HepG2 (cell line): ENCODE measurements around the gene PALM2AKAP2. TPM values are rescaled to one million over a fixed set of nuclear protein-coding genes. Genes with fewer than 3 reads are reported as not detected.

Source experiments
- ATAC-seq: fragments of 200-7000 bp; cut with Tn5 transposase; 3 replicates; pipeline ENCODE4 v1.9.1; 2020; ENCODE audit warnings: mild to moderate bottlenecking, moderate library complexity
- BruUV-seq: library from RNA; stranded (reverse); fragments of 400-500 nt; replicated peaks from 2 replicates; lab custom pipeline; 2021; lab: Mats Ljungman, UMichigan
- CTCF ChIA-PET: fragments of 300-600 bp; formaldehyde crosslinking; extraction: SDS; loops from one replicate; lab custom pipeline; 2021; ENCODE audit warnings: low total read pairs, inconsistent platforms, low intra/inter-chr PET ratio; lab: Yijun Ruan, JAX
- POLR2A ChIA-PET: fragments of 350-600 bp; sonication (Branson Sonifier 250); formaldehyde crosslinking; loops from one replicate; lab custom pipeline; 2020; ENCODE audit warnings: antibody characterized with exemption, inconsistent platforms; lab: Yijun Ruan, JAX
- DNase-seq: peaks from one replicate; pipeline ENCODE4 v3.0.0-alpha.2; 2015; ENCODE audit warnings: low spot score
- FAIRE-seq: peaks from 3 replicates; lab custom pipeline; 2011; peaks lifted over from hg19 to GRCh38; lab: Jason Lieb, UNC
- H2AFZ ChIP-seq: one replicate; pipeline ENCODE4 v1.6.1; 2011; ENCODE audit warnings: low read length, inconsistent platforms
- H3K27ac ChIP-seq: fragments of 300-600 bp; 3 replicates; pipeline ENCODE4 v1.8.0; 2011; ENCODE audit warnings: mixed run types, mild to moderate bottlenecking, mixed read lengths, low read length, inconsistent platforms; ENCODE audit not compliant: insufficient read depth; ENCODE audit errors: extremely low read length
- H3K27me3 ChIP-seq, 2 experiments: fragments of 200-600 bp in 1 of 2; 2 replicates in 1 of 2; 3 replicates in 1 of 2; pipeline versions ENCODE4 v1.6.0 to v1.8.0; 2011; ENCODE audit warnings: low read length in 2 of 2, mild to moderate bottlenecking in 2 of 2, moderate library complexity in 2 of 2, inconsistent platforms in 1 of 2; ENCODE audit not compliant: insufficient read depth in 2 of 2, control insufficient read depth in 1 of 2
- H3K36me3 ChIP-seq, 2 experiments: fragments of 200-600 bp in 1 of 2; replicated peaks in 1 of 2; 2 replicates in 1 of 2; 3 replicates in 1 of 2; pipeline versions ENCODE4 v1.5.1 to v1.8.0; 2011; ENCODE audit warnings: low read length in 2 of 2, inconsistent platforms in 1 of 2; ENCODE audit not compliant: insufficient read depth in 2 of 2, control insufficient read depth in 1 of 2
- H3K4me1 ChIP-seq: 2 replicates; pipeline ENCODE4 v1.5.1; 2012; ENCODE audit warnings: low read length, inconsistent platforms; ENCODE audit not compliant: insufficient read depth
- H3K4me2 ChIP-seq: 2 replicates; pipeline ENCODE4 v1.6.0; 2011; ENCODE audit warnings: low read depth, low read length, inconsistent platforms
- H3K4me3 ChIP-seq, 3 experiments: fragments of 200-600 bp in 1 of 3; sonication (generic), shearing (Covaris generic) in 1 of 3; replicated peaks in 1 of 3; 2 replicates each; pipeline ENCODE4 v1.5.1; 2011 to 2016; ENCODE audit warnings: low read length in 3 of 3, inconsistent platforms in 2 of 3, low read depth in 2 of 3, mild to moderate bottlenecking in 2 of 3, control low read depth in 1 of 3, mixed read lengths in 1 of 3; ENCODE audit not compliant: insufficient read depth in 1 of 3
- H3K79me2 ChIP-seq: one replicate; pipeline ENCODE4 v1.6.1; 2011; ENCODE audit warnings: low read length, inconsistent platforms; ENCODE audit not compliant: insufficient read depth
- H3K9ac ChIP-seq: 2 replicates; pipeline ENCODE4 v1.6.0; 2011; ENCODE audit warnings: mild to moderate bottlenecking, low read depth, low read length, inconsistent platforms; ENCODE audit not compliant: insufficient read depth
- H3K9me3 ChIP-seq: 2 replicates; pipeline ENCODE4 v1.5.1; 2012; ENCODE audit warnings: mild to moderate bottlenecking, low read length
- H4K20me1 ChIP-seq: 2 replicates; pipeline ENCODE4 v1.6.0; 2011; ENCODE audit warnings: inconsistent platforms, mild to moderate bottlenecking, low read length, moderate library complexity; ENCODE audit not compliant: insufficient read depth
- CEBPB ChIP-seq: IDR thresholded peaks from 2 replicates; pipeline ENCODE4 v1.6.1; 2011; ENCODE audit warnings: low read depth, low read length, improper control_type of control experiment, borderline replicate concordance
- FOXA3 ChIP-seq: IDR thresholded peaks from 2 replicates; pipeline ENCODE4 v1.6.1; 2016; ENCODE audit warnings: missing genetic modification reagents, missing compliant biosample characterization
- GLMP ChIP-seq: sonication (generic); formaldehyde crosslinking; IDR thresholded peaks from 2 replicates; pipeline ENCODE4 v1.9.0; 2021; ENCODE audit warnings: missing genetic modification reagents, mild to moderate bottlenecking, borderline replicate concordance
- MIXL1 ChIP-seq: IDR thresholded peaks from 2 replicates; pipeline ENCODE4 v1.6.1; 2016
- MXD4 ChIP-seq: IDR thresholded peaks from 2 replicates; pipeline ENCODE4 v1.6.1; 2016; ENCODE audit warnings: mild to moderate bottlenecking, missing biosample characterization, missing genetic modification reagents
- REL ChIP-seq: sonication (generic); formaldehyde crosslinking; conservative IDR thresholded peaks from 2 replicates; pipeline ENCODE4 v1.8.0; 2022; ENCODE audit warnings: mild to moderate bottlenecking, missing genetic modification reagents, moderate library complexity
- RXRB ChIP-seq: IDR thresholded peaks from 2 replicates; pipeline ENCODE4 v1.6.1; 2016; ENCODE audit warnings: borderline replicate concordance, missing genetic modification reagents, missing compliant biosample characterization
- TCF7 ChIP-seq: sonication (generic); IDR thresholded peaks from 2 replicates; pipeline ENCODE4 v1.6.1; 2016; ENCODE audit warnings: antibody characterized with exemption, low read depth
- ZFP36 ChIP-seq: fragments of 150-350 bp; IDR thresholded peaks from 2 replicates; pipeline ENCODE4 v1.6.1; 2018; ENCODE audit warnings: borderline replicate concordance, low read length, low read depth; ENCODE audit not compliant: partially characterized antibody
- ZNF24 ChIP-seq: fragments of 450-650 bp; IDR thresholded peaks from 2 replicates; pipeline ENCODE4 v1.6.1; 2017; ENCODE audit warnings: antibody characterized with exemption, mild to moderate bottlenecking
- ZNF3 ChIP-seq: IDR thresholded peaks from 2 replicates; pipeline ENCODE4 v1.7.0; 2017; ENCODE audit warnings: inconsistent platforms
- WGBS: methylation state at CpG from one replicate; pipeline ENCODE4 v1.1.6; 2017; ENCODE audit warnings: low lambda C conversion rate; 5-methylcytosine and 5-hydroxymethylcytosine counted together
- in situ Hi-C: cut with HindIII; loops from 2 replicates; pipeline ENCODE4 v1.10.0; 2017; ENCODE audit warnings: low pct_unique_long_range_greater_than_20kb; ENCODE audit not compliant: extremely low pct_ligation_motif_present
- intact Hi-C: fragments of 100-400 bp; cut with micrococcal nuclease; formaldehyde crosslinking; loops from one replicate; pipeline ENCODE4 v1.10.0; 2022; ENCODE audit not compliant: unreplicated experiment
- polyA plus RNA-seq, 8 experiments: library from polyadenylated mRNA; depleted of rRNA in 3 of 8; stranded (reverse) in 7 of 8; unstranded in 1 of 8; fragments of >200 nt; fragmentation: Illumina TruSeq in 4 of 8; extraction: Trizol in 4 of 8; gene quantifications; 2 replicates each; pipeline versions ENCODE4 v1.2.1 to v1.2.3, GENCODE V29; 2011 to 2016; ENCODE audit warnings: low read depth in 4 of 8, missing spikeins in 1 of 8, mixed read lengths in 1 of 8; ENCODE audit not compliant: insufficient read depth in 1 of 8
- total RNA-seq, 5 experiments: library from RNA; depleted of rRNA; stranded (reverse); fragments of >200 nt; fragmentation: Illumina TruSeq; extraction: Trizol; gene quantifications; 2 replicates each; pipeline ENCODE4 v1.2.3, GENCODE V29; 2016; ENCODE audit warnings: low read depth in 1 of 5

The PALM2AKAP2 gene
- total and polyA plus RNA-seq, 2 of the 13 experiments (the other 11 are each of a cell fraction or from before 2014, with no cell fraction given) = 0.25 to 1.8 TPM

GRCh38 chr9:109739760-109740159 lies 40.2 kb upstream of the PALM2AKAP2 start:
- no peaks in the 10 kb centered on the region for H3K27me3 ChIP-seq
- intact Hi-C loops = loop anchor here (10.0 kb wide), 1 partner anchor 75 kb away; no protein-coding TSS in a partner anchor

GRCh38 chr9:109742776-109743348 lies 37.1 kb upstream of the PALM2AKAP2 start:
- H3K4me3 ChIP-seq = no peak overlapping the region
- H2AFZ ChIP-seq = no peak overlapping the region
- no peak for ATAC-seq
- H3K4me1 ChIP-seq = no peaks in the 10 kb centered on the region
- no peaks in the 10 kb centered on the region for H3K79me2 ChIP-seq
- 4% methylated on average over 2 of the region's 2 CpGs for WGBS
- H4K20me1 ChIP-seq = no peaks in the 10 kb centered on the region
- H3K27ac ChIP-seq = no peak overlapping the region
- CTCF ChIA-PET = no interaction called here
- H3K36me3 ChIP-seq = no peaks in the 10 kb centered on the region
- POLR2A ChIA-PET = no interaction called here
- no peaks in the 10 kb centered on the region for H3K27me3 ChIP-seq
- intact Hi-C loops (loop anchor here (10.0 kb wide), 1 partner anchor 72 kb away; no protein-coding TSS in a partner anchor), in situ Hi-C loops (no loop called here)
- FAIRE-seq = no peak
- H3K9me3 ChIP-seq = no peaks in the 10 kb centered on the region
- no peak overlapping the region for H3K4me2 ChIP-seq
- H3K9ac ChIP-seq = no peak overlapping the region
- no peak for DNase-seq
- no TSS peak for BruUV-seq
- TF ChIP-seq GLMP (CRISPR knock-in tag) = no peak
- TF ChIP-seq MIXL1 (CRISPR knock-in tag) = no peak
- no peak for TF ChIP-seq ZNF3 (CRISPR knock-in tag)
- no peak for TF ChIP-seq RXRB (CRISPR knock-in tag)
- no peak for TF ChIP-seq CEBPB
- no peak for TF ChIP-seq ZFP36
- no peak for TF ChIP-seq MXD4

More at GRCh38 chr9:109739760-109740159, 40.2 kb upstream of the PALM2AKAP2 start:
- H3K36me3 ChIP-seq = no peaks in the 10 kb centered on the region
- H4K20me1 ChIP-seq = no peaks in the 10 kb centered on the region
- H3K4me3 ChIP-seq = no peak overlapping the region
- no peak overlapping the region for H3K27ac ChIP-seq
- no peak overlapping the region for H3K4me2 ChIP-seq
- H2AFZ ChIP-seq = no peak overlapping the region
- no peak overlapping the region for H3K9ac ChIP-seq
- POLR2A ChIA-PET = no interaction called here
- CTCF ChIA-PET = no interaction called here
- TF ChIP-seq TCF7 (peak; percentile 31; the same call in 1 of the 2 replicates), REL (CRISPR knock-in tag) (no peak), FOXA3 (peak; percentile 19; the same call in 1 of the 2 replicates), ZNF24 (0 out of 2 replicates have a peak, but pooled peaks have one; percentile 45)
- TF ChIP-seq, all 625 proteins: peak for 3
- DNase-seq (peak; percentile 26), ATAC-seq (no peak), FAIRE-seq (no peak)
- Histone ChIP-seq H3K79me2 (no peaks in the 10 kb centered on the region), H3K9me3 (no peaks in the 10 kb centered on the region), H3K4me1 (no peaks in the 10 kb centered on the region)
- BruUV-seq = no TSS peak
- in situ Hi-C loops = no loop called here
- WGBS = 0% methylated on average over 2 of the region's 3 CpGs
